ENCODE data around the gene EME1.
"Not testable (repeated sequence)": the region's sequence is repeated elsewhere in the genome, so short reads cannot be mapped to it uniquely, and the experiment has no call there.

The EME1 gene

DNA sequence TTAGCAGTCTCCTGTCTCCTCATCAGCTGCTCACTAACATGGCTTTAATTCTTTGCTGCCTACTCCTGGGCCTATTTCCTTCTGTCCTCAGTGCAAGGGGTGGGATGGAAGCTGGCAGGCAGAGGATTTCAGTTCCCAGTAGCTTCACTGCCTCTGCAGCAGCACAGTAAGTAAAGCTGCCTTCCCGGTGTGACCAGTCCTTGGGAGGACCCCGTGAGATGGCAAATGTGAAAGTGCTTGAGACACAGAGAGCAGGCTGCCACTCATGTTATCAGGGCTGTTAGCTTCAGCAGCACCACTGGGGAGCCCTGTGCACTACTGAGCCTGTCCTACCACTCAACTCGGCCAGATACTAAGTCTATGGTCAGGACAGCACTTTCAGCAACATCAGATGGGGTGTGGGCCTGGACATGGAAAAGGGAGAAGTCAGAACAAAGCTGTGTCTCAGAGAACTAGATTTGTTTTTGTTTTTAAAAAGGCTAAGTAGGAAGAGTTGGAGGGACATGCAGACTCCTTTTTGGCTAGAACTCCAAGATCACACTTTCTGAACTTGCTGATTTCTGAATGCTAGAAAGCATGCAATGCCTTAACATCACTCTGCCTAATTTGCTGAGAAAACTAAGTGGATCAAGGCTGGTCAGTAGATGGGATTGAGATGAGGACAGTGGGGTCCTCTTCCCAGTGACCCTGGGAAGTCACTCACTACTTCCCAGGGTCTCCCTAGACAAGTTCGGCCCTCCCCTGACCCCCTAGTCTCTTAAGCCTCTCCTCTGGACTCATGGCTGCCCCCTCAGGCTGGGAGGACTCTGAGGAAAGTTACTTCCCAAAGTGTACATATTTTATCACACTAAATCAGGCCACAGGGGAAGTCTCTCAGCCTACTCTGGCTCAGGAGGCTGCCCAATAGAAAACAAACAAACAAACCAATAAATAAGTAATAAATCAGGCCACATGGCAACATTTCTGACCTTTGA lies 54.1 kb downstream of the EME1 start:
- no peak for FAIRE-seq

DNA sequence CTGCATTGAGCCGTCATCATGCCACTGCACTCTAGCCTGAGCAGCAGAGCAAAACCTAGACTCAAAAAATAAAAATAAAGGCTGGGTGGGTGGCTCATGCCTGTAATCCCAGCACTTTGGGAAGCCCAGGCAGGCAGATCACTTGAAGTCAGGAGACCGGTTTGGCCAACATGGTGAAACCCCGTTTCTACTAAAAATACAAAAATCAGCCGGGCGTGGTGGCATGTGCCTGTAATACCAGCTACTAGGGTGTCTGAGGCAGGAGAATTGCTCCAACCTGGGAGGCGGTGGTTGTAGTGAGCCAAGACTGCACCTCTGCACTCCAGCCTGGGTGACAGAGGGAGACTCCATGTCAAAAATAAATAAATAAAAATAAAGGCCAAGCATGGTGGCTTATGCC lies 55.1 kb downstream of the EME1 start:
- not testable (repeated sequence) for FAIRE-seq

DNA sequence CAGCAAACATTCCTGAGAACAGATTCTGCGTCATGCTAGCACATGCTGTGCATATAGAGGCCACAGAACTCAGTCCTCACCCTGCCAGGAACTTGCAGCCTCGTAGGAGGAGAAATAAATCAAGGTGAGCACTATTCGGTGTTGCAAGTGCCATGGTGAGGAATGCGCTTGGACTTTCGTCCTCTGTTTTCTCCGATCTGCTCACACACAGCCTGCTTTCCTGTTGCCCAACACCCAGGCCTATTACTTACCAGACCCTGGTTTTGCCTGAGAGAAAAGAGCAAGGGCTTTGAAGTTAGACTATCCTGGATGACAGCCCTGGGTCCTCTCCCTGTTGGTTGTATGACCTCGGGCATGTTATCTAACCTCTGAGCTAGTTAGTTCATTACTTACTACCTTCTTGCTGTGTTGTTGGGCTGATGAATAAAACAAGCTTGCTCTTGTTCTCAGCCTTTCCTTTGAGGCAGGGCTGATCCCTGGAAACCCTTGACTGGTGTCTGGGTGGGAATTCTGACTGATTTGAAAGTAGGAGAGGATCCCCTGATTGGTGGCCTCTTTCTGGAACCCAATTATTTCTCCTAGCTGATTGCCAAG lies 55.9 kb downstream of the EME1 start:
- no peak for FAIRE-seq

- no peak for FAIRE-seq
Observed at GRCh38 chr17:50429793-50430192, 56.8 kb downstream of the EME1 start.
